BLaER1 (cell line): Measurements from ENCODE around the gene MESP1.

ENCODE experiments used
- H3K27ac ChIP-seq: shearing (Covaris generic); formaldehyde crosslinking; 2 replicates; pipeline ENCODE4 v1.8.1; 2022
- H3K27me3 ChIP-seq: shearing (Covaris generic); formaldehyde crosslinking; 2 replicates; pipeline ENCODE4 v1.8.1; 2022
- H3K36me3 ChIP-seq: shearing (Covaris generic); formaldehyde crosslinking; 2 replicates; pipeline ENCODE4 v1.8.1; 2022
- H3K4me1 ChIP-seq: shearing (Covaris generic); formaldehyde crosslinking; 2 replicates; pipeline ENCODE4 v1.8.1; 2022
- H3K4me2 ChIP-seq: shearing (Covaris generic); formaldehyde crosslinking; 2 replicates; pipeline ENCODE4 v1.8.1; 2022
- H3K4me3 ChIP-seq: shearing (Covaris generic); formaldehyde crosslinking; 2 replicates; pipeline ENCODE4 v1.8.1; 2022
- H3K9ac ChIP-seq: shearing (Covaris generic); formaldehyde crosslinking; 2 replicates; pipeline ENCODE4 v1.8.1; 2022
- H3K9me3 ChIP-seq: shearing (Covaris generic); formaldehyde crosslinking; 2 replicates; pipeline ENCODE4 v1.8.1; 2022
- H4K20me1 ChIP-seq: shearing (Covaris generic); formaldehyde crosslinking; 2 replicates; pipeline ENCODE4 v1.8.1; 2022
- Cebpa-rat ChIP-seq: shearing (Covaris generic); IDR thresholded peaks from 2 replicates; pipeline ENCODE4 v1.8.1; 2022

MESP1 gene

GRCh38 chr15:89770041-89770440, 19.0 kb upstream of the MESP1 start:
- no peak overlapping the region for H3K4me3 ChIP-seq
- H3K4me1 ChIP-seq, result no peaks in the 10 kb centered on the region
- no peaks in the 10 kb centered on the region for H3K9me3 ChIP-seq
- H3K36me3 ChIP-seq, result no peaks in the 10 kb centered on the region
- no peaks in the 10 kb centered on the region for H4K20me1 ChIP-seq
- no peak overlapping the region for H3K9ac ChIP-seq
- no peaks in the 10 kb centered on the region for H3K27me3 ChIP-seq
- no peak overlapping the region for H3K27ac ChIP-seq
- H3K4me2 ChIP-seq, result no peak overlapping the region
- TF ChIP-seq Cebpa-rat, result no peak

- Histone ChIP-seq H3K27ac (no peak overlapping the region), H3K4me2 (no peak overlapping the region), H3K36me3 (no peaks in the 10 kb centered on the region), H3K9ac (no peak overlapping the region), H3K4me3 (no peak overlapping the region), H3K27me3 (no peaks in the 10 kb centered on the region), H3K9me3 (no peaks in the 10 kb centered on the region), H4K20me1 (no peaks in the 10 kb centered on the region), H3K4me1 (no peaks in the 10 kb centered on the region)
- no peak for TF ChIP-seq Cebpa-rat
These were observed 18.3 kb upstream of the MESP1 start for GRCh38 chr15:89769366-89769765.

GRCh38 chr15:89768071-89768500, 17.0 kb upstream of the MESP1 start:
- Histone ChIP-seq H3K4me2 (no peak overlapping the region), H3K27me3 (no peaks in the 10 kb centered on the region), H4K20me1 (no peaks in the 10 kb centered on the region), H3K27ac (no peak overlapping the region), H3K9ac (no peak overlapping the region), H3K4me1 (no peaks in the 10 kb centered on the region), H3K36me3 (no peaks in the 10 kb centered on the region), H3K4me3 (no peak overlapping the region), H3K9me3 (no peaks in the 10 kb centered on the region)
- no peak for TF ChIP-seq Cebpa-rat

- Histone ChIP-seq H3K9ac (no peak overlapping the region), H3K4me1 (no peaks in the 10 kb centered on the region), H3K27ac (no peak overlapping the region)
These were observed 16.4 kb upstream of the MESP1 start for GRCh38 chr15:89767411-89767915.

GRCh38 chr15:89766357-89767311, 15.6 kb upstream of the MESP1 start:
- H3K4me3 ChIP-seq, result no peak overlapping the region
- TF ChIP-seq Cebpa-rat, result no peak
- no peaks in the 10 kb centered on the region for H3K9me3 ChIP-seq
- no peaks in the 10 kb centered on the region for H3K36me3 ChIP-seq
- no peak overlapping the region for H3K9ac ChIP-seq
- no peak overlapping the region for H3K4me2 ChIP-seq
- H3K27me3 ChIP-seq, result no peaks in the 10 kb centered on the region
- H3K27ac ChIP-seq, result no peak overlapping the region
- no peaks in the 10 kb centered on the region for H4K20me1 ChIP-seq
- no peaks in the 10 kb centered on the region for H3K4me1 ChIP-seq

More at GRCh38 chr15:89767411-89767915, 16.4 kb upstream of the MESP1 start:
- H3K27me3 ChIP-seq, result no peaks in the 10 kb centered on the region
- H3K4me2 ChIP-seq, result no peak overlapping the region
- H3K36me3 ChIP-seq, result no peaks in the 10 kb centered on the region
- H3K9me3 ChIP-seq, result no peaks in the 10 kb centered on the region
- no peak for TF ChIP-seq Cebpa-rat
- H4K20me1 ChIP-seq, result no peaks in the 10 kb centered on the region
- no peak overlapping the region for H3K4me3 ChIP-seq

- Histone ChIP-seq H3K4me1 (peaks cover 7% of the 10 kb centered on the region), H3K9ac (no peak overlapping the region), H4K20me1 (no peaks in the 10 kb centered on the region), H3K27ac (no peak overlapping the region), H3K4me2 (no peak overlapping the region), H3K4me3 (no peak overlapping the region), H3K27me3 (no peaks in the 10 kb centered on the region), H3K9me3 (no peaks in the 10 kb centered on the region), H3K36me3 (no peaks in the 10 kb centered on the region)
- no peak for TF ChIP-seq Cebpa-rat
These were observed 14.6 kb upstream of the MESP1 start for GRCh38 chr15:89765694-89766093.

GRCh38 chr15:89761929-89762328, 10.9 kb upstream of the MESP1 start:
- Histone ChIP-seq H3K9ac (no peak overlapping the region), H3K9me3 (no peaks in the 10 kb centered on the region), H4K20me1 (no peaks in the 10 kb centered on the region), H3K4me3 (no peak overlapping the region), H3K27ac (no peak overlapping the region), H3K36me3 (no peaks in the 10 kb centered on the region), H3K4me2 (no peak overlapping the region), H3K27me3 (no peaks in the 10 kb centered on the region), H3K4me1 (peaks cover 9% of the 10 kb centered on the region)
- no peak for TF ChIP-seq Cebpa-rat

GRCh38 chr15:89761009-89761831, 10.2 kb upstream of the MESP1 start:
- TF ChIP-seq Cebpa-rat, result no peak
- peaks cover 11% of the 10 kb centered on the region for H3K4me1 ChIP-seq
- H3K27ac ChIP-seq, result no peak overlapping the region
- no peaks in the 10 kb centered on the region for H3K36me3 ChIP-seq
- peak overlapping the region; percentile 15 for H3K4me2 ChIP-seq
- no peak overlapping the region for H3K4me3 ChIP-seq
- no peaks in the 10 kb centered on the region for H4K20me1 ChIP-seq
- no peak overlapping the region for H3K9ac ChIP-seq
- no peaks in the 10 kb centered on the region for H3K9me3 ChIP-seq
- no peaks in the 10 kb centered on the region for H3K27me3 ChIP-seq

GRCh38 chr15:89760303-89761008, 9.4 kb upstream of the MESP1 start:
- no peaks in the 10 kb centered on the region for H3K9me3 ChIP-seq
- peaks cover 16% of the 10 kb centered on the region for H3K4me1 ChIP-seq
- no peaks in the 10 kb centered on the region for H3K27me3 ChIP-seq
- H3K36me3 ChIP-seq, result no peaks in the 10 kb centered on the region
- no peaks in the 10 kb centered on the region for H4K20me1 ChIP-seq
- no peak overlapping the region for H3K4me2 ChIP-seq
- H3K27ac ChIP-seq, result no peak overlapping the region
- H3K4me3 ChIP-seq, result no peak overlapping the region
- no peak for TF ChIP-seq Cebpa-rat
- H3K9ac ChIP-seq, result no peak overlapping the region
